Measurements from ENCODE around the gene B3GALT6.

DNA sequence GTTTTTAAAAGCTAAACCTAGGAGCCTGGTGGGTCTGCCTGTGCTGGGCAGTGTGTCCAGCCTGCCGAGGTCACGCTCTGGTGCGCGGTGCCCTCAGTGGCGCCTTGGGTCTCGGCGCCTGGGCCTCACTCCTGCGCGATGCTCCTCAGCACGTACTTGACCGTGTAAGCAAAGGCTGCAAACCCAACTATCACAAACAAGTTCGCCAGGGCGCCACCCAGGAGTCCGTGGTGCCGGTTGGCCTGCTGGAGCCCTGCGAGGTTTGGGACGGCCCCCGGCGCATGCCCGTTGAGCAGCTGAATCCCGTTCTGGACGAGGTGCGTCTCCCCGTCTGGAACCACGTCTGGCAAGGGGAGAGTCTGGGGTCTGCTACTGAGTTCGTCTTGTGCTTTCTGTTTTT lies 23.0 kb downstream of the B3GALT6 start:
- TF ChIP-seq POLR2AphosphoS5 (IDR thresholded peaks at IDR 0.05; ENCODE audit: borderline replicate concordance, low read depth, low read length), result no peak
- no peak for TF ChIP-seq EZH2 (IDR thresholded peaks at IDR 0.05)

Measured in SK-N-MC (cell line).